Osteoblast (primary cell): ENCODE measurements around the gene ELOVL1. TPM values are rescaled to one million over a fixed set of nuclear protein-coding genes. Genes with fewer than 3 reads are reported as not detected.
"Not testable (repeated sequence)": the region's sequence is repeated elsewhere in the genome, so short reads cannot be mapped to it uniquely, and the experiment has no call there.

Experiments
- DNase-seq: peaks from one replicate; pipeline ENCODE4 v3.0.0; 2011; ENCODE audit warnings: low spot score, mixed read lengths; ENCODE audit not compliant: insufficient read length; ENCODE audit errors: missing footprints
- H2AFZ ChIP-seq: 2 replicates; pipeline ENCODE4 v1.6.0; 2011; ENCODE audit warnings: mild to moderate bottlenecking, low read length
- H3K27ac ChIP-seq: 2 replicates; pipeline ENCODE4 v1.5.1; 2011; ENCODE audit warnings: mild to moderate bottlenecking, low read depth, low read length, moderate library complexity
- H3K27me3 ChIP-seq: 2 replicates; pipeline ENCODE4 v1.6.0; 2012; ENCODE audit warnings: mild to moderate bottlenecking, control low read depth, inconsistent platforms, low read length, moderate library complexity; ENCODE audit not compliant: insufficient read depth
- H3K36me3 ChIP-seq: 2 replicates; pipeline ENCODE4 v1.5.1; 2011; ENCODE audit warnings: mild to moderate bottlenecking, low read length, control low read depth, moderate library complexity; ENCODE audit not compliant: insufficient read depth
- H3K4me1 ChIP-seq: 2 replicates; pipeline ENCODE4 v1.5.1; 2011; ENCODE audit warnings: mild to moderate bottlenecking, low read length, control low read depth, moderate library complexity; ENCODE audit not compliant: insufficient read depth
- H3K4me2 ChIP-seq: 2 replicates; pipeline ENCODE4 v1.6.0; 2011; ENCODE audit warnings: mild to moderate bottlenecking, low read length; ENCODE audit not compliant: insufficient read depth
- H3K4me3 ChIP-seq: fragments of 200-600 bp; sonication (generic); 3 replicates; pipeline ENCODE4 v1.5.1; 2012; ENCODE audit warnings: mild to moderate bottlenecking, low read length, inconsistent platforms; ENCODE audit not compliant: insufficient read depth
- H3K79me2 ChIP-seq: 2 replicates; pipeline ENCODE4 v1.6.0; 2012; ENCODE audit warnings: mild to moderate bottlenecking, low read length, control low read depth, inconsistent platforms; ENCODE audit not compliant: insufficient read depth
- H3K9me3 ChIP-seq: 2 replicates; pipeline ENCODE4 v1.5.1; 2011; ENCODE audit warnings: low read depth, low read length, control low read depth
- H4K20me1 ChIP-seq: 2 replicates; pipeline ENCODE4 v1.6.0; 2012; ENCODE audit warnings: mild to moderate bottlenecking, low read length, control low read depth; ENCODE audit not compliant: insufficient read depth
- CTCF ChIP-seq: IDR thresholded peaks from 2 replicates; pipeline ENCODE4 v1.5.1; 2011; ENCODE audit warnings: mild to moderate bottlenecking, low read depth, low read length, moderate library complexity; ENCODE audit errors: extremely low read depth
- total RNA-seq: library from RNA; depleted of rRNA; stranded (reverse); fragments of >200 nt; gene quantifications from 2 replicates; pipeline ENCODE4 v1.2.3, GENCODE V29; 2012

ELOVL1 gene
- 35.9 and 36.9 TPM in 2 replicates for total RNA-seq

GRCh38 chr1:43367904-43368645 lies at the start of gene ELOVL1:
ELOVL1 (minus strand) TSS chr1:43368011; CDS start chr1:43365609, 2,402 bp downstream.
- H3K9me3 ChIP-seq: no peaks in the 10 kb centered on the region
- peak within 1 kb of the TSS; percentile 97 for H3K4me3 ChIP-seq
- peak; percentile 21 for TF ChIP-seq CTCF
- H4K20me1 ChIP-seq: peaks cover 12% of the 10 kb centered on the region
- peaks cover 64% of the 10 kb centered on the region for H3K79me2 ChIP-seq
- peak within 1 kb of the TSS; percentile 82 for H2AFZ ChIP-seq
- peak within 1 kb of the TSS; percentile 93 for H3K4me2 ChIP-seq
- peak within 1 kb of the TSS; percentile 84 for H3K27ac ChIP-seq
- H3K36me3 ChIP-seq: peaks cover 27% of the 10 kb centered on the region
- H3K27me3 ChIP-seq: no peaks in the 10 kb centered on the region
- DNase-seq: peak; percentile 99
- peaks cover 25% of the 10 kb centered on the region for H3K4me1 ChIP-seq

- H3K27ac ChIP-seq: no peak overlapping the region
- H2AFZ ChIP-seq: no peak overlapping the region
- peaks cover 58% of the 10 kb centered on the region for H3K36me3 ChIP-seq
- H3K79me2 ChIP-seq: no peaks in the 10 kb centered on the region
- H3K4me3 ChIP-seq: no peak overlapping the region
- TF ChIP-seq CTCF: no peak
- H3K4me1 ChIP-seq: no peaks in the 10 kb centered on the region
- H3K27me3 ChIP-seq: no peaks in the 10 kb centered on the region
- no peaks in the 10 kb centered on the region for H3K9me3 ChIP-seq
- no peak for DNase-seq
- no peak overlapping the region for H3K4me2 ChIP-seq
- no peaks in the 10 kb centered on the region for H4K20me1 ChIP-seq
Observed at GRCh38 chr1:43415901-43416300, 48.1 kb upstream of the ELOVL1 start.

GRCh38 chr1:43414634-43415223 lies 46.9 kb upstream of the ELOVL1 start:
- Histone ChIP-seq H3K27ac (no peak overlapping the region), H3K36me3 (peaks cover 46% of the 10 kb centered on the region)
- DNase-seq: no peak

GRCh38 chr1:43413426-43413825 lies 45.6 kb upstream of the ELOVL1 start:
- not testable (repeated sequence) for H3K79me2 ChIP-seq, H3K9me3 ChIP-seq, DNase-seq, H3K27ac ChIP-seq, H3K27me3 ChIP-seq, H2AFZ ChIP-seq, H3K4me1 ChIP-seq, H3K4me3 ChIP-seq, H4K20me1 ChIP-seq, H3K4me2 ChIP-seq
- peaks cover 47% of the 10 kb centered on the region for H3K36me3 ChIP-seq

More at GRCh38 chr1:43414634-43415223, 46.9 kb upstream of the ELOVL1 start:
- H3K27me3 ChIP-seq: no peaks in the 10 kb centered on the region
- no peak overlapping the region for H3K4me3 ChIP-seq
- TF ChIP-seq CTCF: peak; percentile 61
- H2AFZ ChIP-seq: no peak overlapping the region
- H4K20me1 ChIP-seq: no peaks in the 10 kb centered on the region
- H3K79me2 ChIP-seq: no peaks in the 10 kb centered on the region
- no peaks in the 10 kb centered on the region for H3K9me3 ChIP-seq
- H3K4me2 ChIP-seq: no peak overlapping the region
- H3K4me1 ChIP-seq: no peaks in the 10 kb centered on the region
